Fibroblast of skin of left quadriceps (primary cell): ENCODE data around the gene CRACDL.
"Not testable (repeated sequence)": the region's sequence is repeated elsewhere in the genome, so short reads cannot be mapped to it uniquely, and the experiment has no call there.

Source experiments
- DNase-seq, 2 experiments: peaks; one replicate each; pipeline ENCODE4 v3.0.0-alpha.2; 2013; ENCODE audit warnings: low read depth in 2 of 2

Gene CRACDL

GRCh38 chr2:98907966-98908905 is 27.8 kb downstream of the CRACDL start:
- no peak for DNase-seq

- no peak for DNase-seq
These were observed 28.6 kb downstream of the CRACDL start for GRCh38 chr2:98907385-98907784.

- DNase-seq: no peak
These were observed 32.1 kb downstream of the CRACDL start for GRCh38 chr2:98903767-98904485.

- no peak for DNase-seq
These were observed 33.0 kb downstream of the CRACDL start for GRCh38 chr2:98903064-98903355.

GRCh38 chr2:98902209-98903063 is 33.6 kb downstream of the CRACDL start:
- no peak for DNase-seq

- DNase-seq: no peak
These were observed 34.3 kb downstream of the CRACDL start for GRCh38 chr2:98901702-98902101.

GRCh38 chr2:98901291-98901690 is 34.7 kb downstream of the CRACDL start:
- DNase-seq: no peak

GRCh38 chr2:98900721-98901120 is 35.3 kb downstream of the CRACDL start:
- DNase-seq: no peak

- DNase-seq: not testable (repeated sequence)
These were observed 36.3 kb downstream of the CRACDL start for GRCh38 chr2:98899703-98900078.

GRCh38 chr2:98899041-98899702 is 36.9 kb downstream of the CRACDL start:
- DNase-seq: no peak

GRCh38 chr2:98898423-98898841 is 37.6 kb downstream of the CRACDL start:
- no peak for DNase-seq

GRCh38 chr2:98897746-98898145 is 38.3 kb downstream of the CRACDL start:
- DNase-seq: no peak

GRCh38 chr2:98896944-98897343 is 39.1 kb downstream of the CRACDL start:
- DNase-seq: no peak

GRCh38 chr2:98896416-98896815 is 39.6 kb downstream of the CRACDL start:
- no peak for DNase-seq

- DNase-seq: no peak
These were observed 40.1 kb downstream of the CRACDL start for GRCh38 chr2:98895901-98896300.

GRCh38 chr2:98895221-98895620 is 40.8 kb downstream of the CRACDL start:
- no peak for DNase-seq

- no peak for DNase-seq
These were observed 41.6 kb downstream of the CRACDL start for GRCh38 chr2:98894331-98895000.

GRCh38 chr2:98893911-98894321 is 42.1 kb downstream of the CRACDL start:
- DNase-seq: no peak

- no peak for DNase-seq
These were observed 43.2 kb downstream of the CRACDL start for GRCh38 chr2:98892871-98893270.

GRCh38 chr2:98891591-98891990 is 44.4 kb downstream of the CRACDL start:
- no peak for DNase-seq

GRCh38 chr2:98886066-98886554 is 49.9 kb downstream of the CRACDL start:
- DNase-seq: no peak
